ENCODE data around the gene IL6R. TPM values are rescaled to one million over a fixed set of nuclear protein-coding genes. Genes with fewer than 3 reads are reported as not detected.
"Not testable (repeated sequence)": the region's sequence is repeated elsewhere in the genome, so short reads cannot be mapped to it uniquely, and the experiment has no call there.

The IL6R gene
- total RNA-seq, 1 donor from 2014 or later, result 0.09 TPM

DNA sequence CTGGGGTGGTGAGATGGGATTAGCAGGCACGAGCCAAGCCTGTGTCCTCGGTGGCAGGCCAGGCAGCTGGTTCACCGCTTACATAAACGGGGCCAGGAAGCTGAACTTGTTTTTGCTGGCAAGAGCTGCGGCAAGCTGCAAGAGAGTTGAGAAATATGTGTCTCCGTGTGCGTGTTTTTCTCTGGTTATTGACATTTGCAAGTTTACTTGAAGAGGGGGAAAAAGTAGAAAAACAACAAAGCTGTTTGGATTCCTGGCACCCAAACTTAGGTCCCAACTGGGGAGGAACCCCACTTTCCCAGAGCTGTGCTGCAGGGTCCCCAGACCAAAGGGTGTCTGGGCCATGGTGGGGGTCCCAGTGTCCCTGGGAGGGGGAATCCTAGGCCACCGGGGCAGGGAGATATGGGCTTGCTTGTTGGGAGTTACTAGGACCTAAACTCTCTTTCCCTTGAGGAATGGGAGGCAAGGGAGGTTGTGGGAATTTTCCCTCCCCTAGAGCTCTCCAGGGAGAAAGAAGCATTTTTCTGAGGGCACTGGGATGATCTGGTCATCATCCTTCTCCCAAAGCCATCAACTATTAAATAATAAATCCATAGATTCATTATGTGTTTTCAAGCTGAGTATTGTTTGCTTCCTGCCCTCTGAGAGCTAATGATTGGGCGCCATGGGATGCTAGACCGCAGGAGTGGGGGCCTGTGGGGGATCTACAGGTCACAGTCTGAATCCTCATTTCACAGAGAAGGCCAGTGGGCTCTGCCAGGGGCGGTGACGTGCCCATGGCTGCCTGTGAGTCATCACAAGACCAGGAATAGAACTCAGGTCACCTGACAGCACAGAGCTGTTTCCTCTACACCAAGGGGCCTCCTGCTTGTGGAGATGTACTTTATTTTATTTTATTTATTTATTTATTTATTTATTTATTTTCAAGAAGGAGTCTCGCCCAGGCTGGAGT, 14.8 kb downstream of the IL6R start:
- no peaks in the 10 kb centered on the region for H3K27me3 Mint-ChIP-seq (ENCODE audit: low read depth)
- peaks cover 38% of the 10 kb centered on the region for H3K4me1 Mint-ChIP-seq
- no peak overlapping the region for H3K4me3 Mint-ChIP-seq
- no peak for DNase-seq (ENCODE audit: low read depth, low spot score)
- H3K9me3 Mint-ChIP-seq, result no peaks in the 10 kb centered on the region
- TF ChIP-seq, protein P1, sequence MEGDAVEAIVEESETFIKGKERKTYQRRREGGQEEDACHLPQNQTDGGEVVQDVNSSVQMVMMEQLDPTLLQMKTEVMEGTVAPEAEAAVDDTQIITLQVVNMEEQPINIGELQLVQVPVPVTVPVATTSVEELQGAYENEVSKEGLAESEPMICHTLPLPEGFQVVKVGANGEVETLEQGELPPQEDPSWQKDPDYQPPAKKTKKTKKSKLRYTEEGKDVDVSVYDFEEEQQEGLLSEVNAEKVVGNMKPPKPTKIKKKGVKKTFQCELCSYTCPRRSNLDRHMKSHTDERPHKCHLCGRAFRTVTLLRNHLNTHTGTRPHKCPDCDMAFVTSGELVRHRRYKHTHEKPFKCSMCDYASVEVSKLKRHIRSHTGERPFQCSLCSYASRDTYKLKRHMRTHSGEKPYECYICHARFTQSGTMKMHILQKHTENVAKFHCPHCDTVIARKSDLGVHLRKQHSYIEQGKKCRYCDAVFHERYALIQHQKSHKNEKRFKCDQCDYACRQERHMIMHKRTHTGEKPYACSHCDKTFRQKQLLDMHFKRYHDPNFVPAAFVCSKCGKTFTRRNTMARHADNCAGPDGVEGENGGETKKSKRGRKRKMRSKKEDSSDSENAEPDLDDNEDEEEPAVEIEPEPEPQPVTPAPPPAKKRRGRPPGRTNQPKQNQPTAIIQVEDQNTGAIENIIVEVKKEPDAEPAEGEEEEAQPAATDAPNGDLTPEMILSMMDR (conservative IDR thresholded peaks at IDR 0.05), result no peak
- H3K27ac Mint-ChIP-seq (ENCODE audit: unreplicated experiment), result no peak overlapping the region
- H3K36me3 Mint-ChIP-seq (ENCODE audit: low read depth), result no peaks in the 10 kb centered on the region

- no peaks in the 10 kb centered on the region for H3K9me3 Mint-ChIP-seq
- H3K36me3 Mint-ChIP-seq (ENCODE audit: low read depth), result no peaks in the 10 kb centered on the region
- TF ChIP-seq, protein P1 (conservative IDR thresholded peaks at IDR 0.05), result no peak
- no peak for DNase-seq (ENCODE audit: low read depth, low spot score)
- no peak overlapping the region for H3K4me3 Mint-ChIP-seq
- H3K27ac Mint-ChIP-seq (ENCODE audit: unreplicated experiment), result no peak overlapping the region
- H3K4me1 Mint-ChIP-seq, result peaks cover 38% of the 10 kb centered on the region
- H3K27me3 Mint-ChIP-seq (ENCODE audit: low read depth), result no peaks in the 10 kb centered on the region
Observed at GRCh38 chr1:154420961-154421924, 16.1 kb downstream of the IL6R start.

DNA sequence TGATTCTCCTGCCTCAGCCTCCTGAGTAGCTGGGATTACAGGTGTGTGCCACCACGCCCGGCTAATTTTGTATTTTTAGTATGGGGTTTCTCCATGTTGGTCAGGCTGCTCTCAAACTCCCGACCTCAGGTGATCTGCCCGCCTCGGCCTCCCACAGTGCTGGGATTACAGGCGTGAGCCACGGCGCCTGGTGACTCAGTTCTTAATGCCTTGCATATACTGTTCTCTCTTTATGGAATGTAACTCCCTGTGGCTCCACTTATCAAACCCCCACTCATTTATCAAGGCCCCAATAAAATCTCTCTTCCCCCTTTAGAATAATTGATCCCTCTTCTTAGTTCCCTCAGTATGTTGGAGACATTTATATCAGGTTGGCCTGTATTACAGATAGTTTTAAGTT, 16.9 kb downstream of the IL6R start:
- not testable (repeated sequence) for H3K27me3 Mint-ChIP-seq (ENCODE audit: low read depth); H3K36me3 Mint-ChIP-seq (ENCODE audit: low read depth); DNase-seq (ENCODE audit: low read depth, low spot score); H3K27ac Mint-ChIP-seq (ENCODE audit: unreplicated experiment); H3K4me3 Mint-ChIP-seq; H3K9me3 Mint-ChIP-seq
- H3K4me1 Mint-ChIP-seq, result peaks cover 38% of the 10 kb centered on the region

DNA sequence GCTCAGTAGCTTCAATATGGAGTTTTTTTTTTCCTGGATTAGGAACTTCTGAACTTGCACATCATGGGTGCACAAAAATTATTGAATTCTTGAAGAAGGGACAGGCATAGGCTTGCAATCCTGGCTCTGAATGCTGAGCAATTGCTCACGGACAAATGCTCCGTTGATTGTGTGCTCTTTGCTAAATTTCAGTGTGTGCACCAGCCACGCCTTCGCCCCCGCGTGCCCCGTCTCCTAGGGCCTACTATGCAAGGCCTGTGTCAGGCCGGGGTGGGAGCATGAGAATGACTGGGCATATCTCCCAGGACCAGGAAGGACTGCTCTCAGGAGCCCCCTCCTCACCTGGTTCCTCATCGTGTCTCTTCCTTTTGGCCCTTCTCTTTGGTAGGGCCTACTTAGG, 17.4 kb downstream of the IL6R start:
- no peak for DNase-seq (ENCODE audit: low read depth, low spot score)
- no peaks in the 10 kb centered on the region for H3K9me3 Mint-ChIP-seq
- no peaks in the 10 kb centered on the region for H3K36me3 Mint-ChIP-seq (ENCODE audit: low read depth)
- no peaks in the 10 kb centered on the region for H3K27me3 Mint-ChIP-seq (ENCODE audit: low read depth)
- peak overlapping the region; percentile 3 for H3K27ac Mint-ChIP-seq (ENCODE audit: unreplicated experiment)
- H3K4me3 Mint-ChIP-seq, result no peak overlapping the region
- H3K4me1 Mint-ChIP-seq, result peaks cover 38% of the 10 kb centered on the region
- TF ChIP-seq, protein P1 (conservative IDR thresholded peaks at IDR 0.05), result no peak

GRCh38 chr1:154423304-154423987, 18.3 kb downstream of the IL6R start:
- DNase-seq (ENCODE audit: low read depth, low spot score), result no peak
- Mint-ChIP-seq H3K9me3 (no peaks in the 10 kb centered on the region), H3K27ac (ENCODE audit: unreplicated experiment) (peak overlapping the region; percentile 78), H3K4me1 (peaks cover 38% of the 10 kb centered on the region), H3K27me3 (ENCODE audit: low read depth) (no peaks in the 10 kb centered on the region), H3K4me3 (no peak overlapping the region), H3K36me3 (ENCODE audit: low read depth) (no peaks in the 10 kb centered on the region)
- TF ChIP-seq, protein P1 (conservative IDR thresholded peaks at IDR 0.05), result no peak
